Occipital lobe (tissue), 2 donors: ENCODE measurements around the gene SLC36A2. TPM values are rescaled to one million over a fixed set of nuclear protein-coding genes. Genes with fewer than 3 reads are reported as not detected.

Experiments
- DNase-seq: peaks from one replicate; lab custom pipeline; 2025; lab: John Stamatoyannopoulos, UW
- total RNA-seq: library from RNA; depleted of rRNA; stranded (reverse); fragments of >200 nt; gene quantifications from one replicate; pipeline ENCODE4 v1.2.3, GENCODE V29; 2014

SLC36A2 gene
- total RNA-seq, 1 donor from 2014 or later = not detected

DNA sequence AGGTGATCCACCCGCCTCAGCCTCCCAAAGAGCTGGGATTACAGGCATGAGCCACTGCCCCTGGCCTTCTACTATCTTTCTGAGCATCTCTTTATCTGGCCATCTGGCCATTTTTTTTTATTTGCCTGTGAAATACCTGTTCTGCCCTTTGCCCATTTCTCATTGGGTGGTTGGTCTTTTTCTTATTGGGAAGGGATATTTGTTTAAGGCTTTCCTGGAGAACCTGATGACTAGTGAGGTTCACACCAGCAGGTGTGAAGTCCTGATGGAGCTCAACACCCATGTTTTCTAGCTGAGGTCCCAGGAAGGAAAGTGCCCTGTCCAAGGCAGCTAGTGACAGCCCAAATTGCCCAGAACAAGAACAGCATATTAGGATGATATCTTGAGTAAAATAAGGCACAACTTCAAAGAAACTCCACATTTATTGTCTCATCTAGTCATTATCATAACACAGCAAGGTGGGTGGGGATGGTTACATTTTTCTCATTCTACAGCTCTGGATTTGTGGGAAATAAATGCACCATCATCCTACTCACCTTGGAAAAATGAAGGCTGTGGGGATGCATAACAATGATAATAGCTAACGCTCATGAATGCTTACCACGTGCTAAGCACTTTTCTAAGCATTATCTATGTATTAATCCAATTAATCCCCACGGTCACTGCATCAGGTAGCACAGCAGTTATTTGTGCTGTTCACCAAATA is 64.1 kb downstream of the SLC36A2 start:
- DNase-seq = no peak

DNA sequence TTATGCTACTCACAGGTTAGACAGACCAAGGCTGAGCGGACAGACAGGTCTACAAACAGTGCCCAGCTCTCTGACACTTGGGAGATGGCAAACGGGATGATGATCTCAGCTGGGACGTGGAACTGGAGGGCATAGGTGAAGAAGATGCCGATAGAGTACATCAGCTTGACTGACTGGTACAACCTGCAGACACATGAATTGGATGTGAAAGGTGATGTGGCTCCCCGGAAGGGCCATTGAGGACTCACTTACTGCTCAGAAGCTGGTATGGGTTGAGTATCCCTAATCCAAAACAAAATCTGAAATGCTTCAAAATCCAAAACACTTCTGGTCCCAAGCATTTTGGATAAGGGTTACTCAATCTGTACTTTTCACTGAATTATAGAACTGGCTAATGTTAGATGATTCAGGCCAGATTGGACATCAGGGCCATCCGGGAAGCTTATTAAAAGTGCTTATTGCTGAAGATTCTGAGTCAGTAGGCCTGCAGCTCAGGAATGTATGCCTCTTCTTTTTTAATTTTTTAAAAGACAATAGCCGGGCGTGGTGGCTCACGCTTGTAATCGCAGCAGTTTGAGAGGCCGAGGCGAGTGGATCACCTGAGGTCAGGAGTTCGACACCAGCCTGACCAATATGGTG is 66.2 kb downstream of the SLC36A2 start:
- no peak for DNase-seq

GRCh38 chr5:151280443-151280842 is 66.9 kb downstream of the SLC36A2 start:
- no peak for DNase-seq

DNA sequence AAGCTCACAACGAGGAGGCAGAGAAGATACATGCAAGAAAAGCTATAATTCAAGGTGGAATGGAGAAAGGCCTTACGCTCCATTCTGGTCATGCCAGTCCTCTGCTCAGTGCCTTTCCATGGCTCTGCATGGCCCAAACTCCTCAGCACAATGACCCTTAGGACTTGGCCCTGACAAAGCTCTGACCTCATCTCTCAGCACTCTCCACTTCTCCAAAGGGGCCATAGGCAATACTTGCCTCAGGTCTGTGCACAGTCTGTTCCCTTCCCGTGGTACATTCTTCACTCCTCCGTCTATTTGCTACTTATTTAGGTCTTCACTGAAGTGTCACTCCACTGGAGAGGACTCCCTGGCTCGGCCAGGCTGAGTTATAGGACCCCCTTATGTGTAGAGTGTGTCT is 68.5 kb downstream of the SLC36A2 start:
- DNase-seq = no peak

DNA sequence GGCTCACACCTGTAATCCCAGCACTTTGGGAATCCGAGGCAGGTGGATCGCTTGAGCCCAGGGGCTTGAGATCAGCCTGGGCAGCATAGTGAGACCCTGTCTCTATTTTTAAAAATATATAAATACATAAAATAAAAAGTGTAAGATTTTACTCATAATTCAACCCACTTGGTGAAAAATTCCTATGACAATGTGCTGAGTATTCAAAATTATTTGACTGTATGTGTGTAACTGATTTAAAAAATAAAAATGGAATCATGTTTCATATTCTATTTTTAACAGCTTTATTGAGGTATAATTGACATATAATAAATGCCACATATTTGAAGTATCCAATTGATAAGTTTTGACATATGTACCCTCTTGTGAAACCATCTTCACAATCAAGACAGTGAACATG is 71.6 kb downstream of the SLC36A2 start:
- no peak for DNase-seq

- no peak for DNase-seq
Measured at GRCh38 chr5:151274666-151275065, 72.7 kb downstream of the SLC36A2 start.

DNA sequence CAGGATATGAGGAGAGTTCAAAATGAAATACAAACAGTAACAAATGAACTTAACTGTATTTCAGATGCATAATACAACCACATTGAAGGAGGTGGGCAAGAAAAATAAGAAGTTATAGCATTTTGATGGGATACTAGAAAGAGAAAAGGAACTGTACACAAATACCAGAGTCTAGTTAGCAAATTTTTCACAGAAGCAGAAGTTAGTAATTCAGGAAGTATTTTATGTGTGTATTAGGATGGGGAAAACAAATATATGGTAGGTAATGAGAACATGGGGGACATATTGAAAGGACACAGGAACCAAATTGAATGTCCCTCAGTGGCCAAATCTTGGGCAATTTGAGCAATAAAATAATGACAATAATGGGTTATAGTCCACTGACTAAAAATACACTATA is 76.0 kb downstream of the SLC36A2 start:
- no peak for DNase-seq

GRCh38 chr5:151270599-151270998 is 76.8 kb downstream of the SLC36A2 start:
- DNase-seq = no peak

- no peak for DNase-seq
Measured at GRCh38 chr5:151267491-151268260, 79.7 kb downstream of the SLC36A2 start.

Other genes with a start within 250 kb of the SLC36A2 start
- 74.7 TPM for gene ANXA6, start 189.8 kb downstream of the SLC36A2 start, total RNA-seq
- 0.78 TPM for gene CCDC69, start 123.5 kb downstream of the SLC36A2 start, total RNA-seq
- gene GM2A, start 94.4 kb downstream of the SLC36A2 start, total RNA-seq = 12.6 TPM
- gene SLC36A3, start 43.8 kb downstream of the SLC36A2 start, total RNA-seq = not detected
- gene SLC36A1, start 100.0 kb upstream of the SLC36A2 start, total RNA-seq = 26.0 TPM
- gene FAT2, start 243.8 kb upstream of the SLC36A2 start, total RNA-seq = 0.31 TPM